ENCODE measurements around the gene ZNF709. TPM values are rescaled to one million over a fixed set of nuclear protein-coding genes. Genes with fewer than 3 reads are reported as not detected.
"Not testable (repeated sequence)": the region's sequence is repeated elsewhere in the genome, so short reads cannot be mapped to it uniquely, and the experiment has no call there.

Gene ZNF709
- total and polyA plus RNA-seq, 7 donors: 0.58 to 1.8 (median 1.1) TPM; not detected in 1

DNA sequence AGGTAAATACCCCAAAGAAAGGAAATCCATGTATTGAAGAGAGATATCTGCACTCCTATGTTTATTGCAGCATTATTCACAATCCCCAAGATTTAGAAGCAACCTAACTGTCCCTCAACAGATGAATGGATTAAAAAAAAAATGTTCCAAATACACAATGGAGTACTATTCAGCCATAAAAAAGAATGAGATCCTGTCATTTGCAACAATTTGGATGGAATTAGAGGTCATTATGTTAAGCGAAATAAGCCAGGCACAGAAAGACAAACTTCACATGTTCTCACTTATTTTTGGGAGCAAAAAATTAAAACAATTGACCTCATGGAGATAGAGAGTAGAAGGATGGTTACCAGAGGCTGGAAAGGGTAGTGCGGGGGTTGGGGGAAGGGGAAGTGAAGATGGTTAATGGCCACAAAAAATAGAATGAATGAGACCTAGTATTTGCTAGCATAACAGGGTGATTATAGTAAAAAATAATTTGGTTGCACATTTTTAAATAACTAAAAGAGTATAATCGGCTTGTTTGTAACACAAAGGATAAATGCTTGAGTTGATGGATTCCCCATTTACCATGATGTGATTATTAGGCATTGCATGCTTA is 9.7 kb upstream of the ZNF709 start:
- ATAC-seq (no peak), DNase-seq (no peak)
- intact Hi-C loops (cut with DNase I): loop anchor here (2.0 to 10.0 kb wide), 3 partner anchors 50 to 60 kb away; partner anchors contain the start of genes ZNF564 (in 2 of the 2) and ZNF443 (in 1 of the 2)
- Histone ChIP-seq H3K4me1 (peaks cover 5% of the 10 kb centered on the region), H3K27me3 (ENCODE audit: insufficient read depth in 3 of 3, low read length in 2 of 3) (no peaks in the 10 kb centered on the region), H3K27ac (peak overlapping the region; percentile 79), H3K9me3 (peaks cover 4% of the 10 kb centered on the region), H3K4me3 (peak overlapping the region; percentile 73), H3K36me3 (ENCODE audit: insufficient read depth in 1 of 2, low read depth in 1 of 2) (no peaks in the 10 kb centered on the region)
- TF ChIP-seq, protein P1, sequence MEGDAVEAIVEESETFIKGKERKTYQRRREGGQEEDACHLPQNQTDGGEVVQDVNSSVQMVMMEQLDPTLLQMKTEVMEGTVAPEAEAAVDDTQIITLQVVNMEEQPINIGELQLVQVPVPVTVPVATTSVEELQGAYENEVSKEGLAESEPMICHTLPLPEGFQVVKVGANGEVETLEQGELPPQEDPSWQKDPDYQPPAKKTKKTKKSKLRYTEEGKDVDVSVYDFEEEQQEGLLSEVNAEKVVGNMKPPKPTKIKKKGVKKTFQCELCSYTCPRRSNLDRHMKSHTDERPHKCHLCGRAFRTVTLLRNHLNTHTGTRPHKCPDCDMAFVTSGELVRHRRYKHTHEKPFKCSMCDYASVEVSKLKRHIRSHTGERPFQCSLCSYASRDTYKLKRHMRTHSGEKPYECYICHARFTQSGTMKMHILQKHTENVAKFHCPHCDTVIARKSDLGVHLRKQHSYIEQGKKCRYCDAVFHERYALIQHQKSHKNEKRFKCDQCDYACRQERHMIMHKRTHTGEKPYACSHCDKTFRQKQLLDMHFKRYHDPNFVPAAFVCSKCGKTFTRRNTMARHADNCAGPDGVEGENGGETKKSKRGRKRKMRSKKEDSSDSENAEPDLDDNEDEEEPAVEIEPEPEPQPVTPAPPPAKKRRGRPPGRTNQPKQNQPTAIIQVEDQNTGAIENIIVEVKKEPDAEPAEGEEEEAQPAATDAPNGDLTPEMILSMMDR (IDR thresholded peaks at IDR 0.05): no peak
- 94 to 99% (median 95%) methylated on average over 3 of the region's 3 CpGs for WGBS, 3 donors

DNA sequence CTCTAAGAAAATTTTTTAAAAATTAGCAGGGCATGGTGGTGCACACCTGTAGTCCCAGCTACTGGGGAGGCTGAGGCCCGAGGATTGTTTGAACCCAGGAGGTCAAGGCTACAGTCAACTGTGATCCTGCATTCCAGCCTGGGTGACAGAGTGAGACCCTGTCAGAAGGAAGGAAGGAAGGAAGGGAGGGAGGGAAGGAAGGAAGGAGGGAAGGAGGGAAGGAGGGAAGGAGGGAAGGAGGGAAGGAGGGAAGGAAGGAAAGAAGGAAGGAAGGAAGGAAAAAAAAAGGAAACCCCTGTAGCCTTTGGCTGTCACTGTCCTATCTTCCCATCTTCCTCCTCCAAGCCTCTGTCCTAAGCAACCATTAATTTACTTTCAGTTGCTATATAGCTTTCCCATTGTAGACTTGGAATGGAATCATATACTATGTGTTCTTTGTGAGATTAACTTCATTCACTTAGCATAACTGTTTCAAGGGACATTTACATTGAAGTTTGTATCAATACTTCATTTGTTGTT is 1.7 kb upstream of the ZNF709 start:
- H3K9me3 ChIP-seq; H3K27me3 ChIP-seq (ENCODE audit: insufficient read depth in 3 of 3, low read length in 2 of 3); ATAC-seq; H3K27ac ChIP-seq; H3K4me3 ChIP-seq; DNase-seq; H3K36me3 ChIP-seq (ENCODE audit: insufficient read depth in 1 of 2, low read depth in 1 of 2): not testable (repeated sequence)
- peaks cover 15% of the 10 kb centered on the region for H3K4me1 ChIP-seq
- intact Hi-C loops (cut with DNase I): loop anchor here in 1 of 2 donors (5.0 kb wide), 1 partner anchor 84 kb away; the partner anchor contains the start of gene ZNF799
- WGBS, 3 donors: 74 to 92% (median 89%) methylated on average over 1 of the region's 1 CpG

DNA sequence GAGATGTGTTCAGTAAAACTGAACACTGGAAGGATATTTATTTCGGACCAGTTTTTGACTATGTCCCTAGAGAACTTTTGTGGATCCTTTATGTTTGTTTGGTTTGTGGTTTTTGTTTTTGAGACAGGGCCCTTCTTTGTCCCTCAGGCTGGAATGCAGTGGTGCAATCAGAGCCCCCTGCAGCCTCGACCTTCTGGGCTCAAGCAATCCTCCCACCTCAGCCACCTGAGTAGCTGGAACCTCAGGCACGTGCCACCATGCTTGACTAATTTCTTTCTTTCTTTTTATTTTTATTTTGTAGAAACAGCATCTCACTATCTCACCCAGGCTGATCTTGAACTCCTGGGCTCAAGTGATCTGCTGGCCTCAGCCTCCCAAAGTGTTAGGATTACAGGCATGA is 955 bp upstream of the ZNF709 start:
- H3K27me3 ChIP-seq (ENCODE audit: insufficient read depth in 3 of 3, low read length in 2 of 3): no peaks in the 10 kb centered on the region
- peak overlapping the region; percentile 85 for H3K4me3 ChIP-seq
- WGBS, 3 donors: 59 to 78% (median 65%) methylated on average over 3 of the region's 3 CpGs
- peaks cover 15% of the 10 kb centered on the region for H3K4me1 ChIP-seq
- intact Hi-C loops (cut with DNase I): loop anchor here in 1 of 2 donors (5.0 kb wide), 1 partner anchor 83 kb away; the partner anchor contains the start of gene ZNF799
- TF ChIP-seq, protein P1 (IDR thresholded peaks at IDR 0.05): no peak
- H3K9me3 ChIP-seq: no peaks in the 10 kb centered on the region
- DNase-seq (no peak), ATAC-seq (no peak)
- no peaks in the 10 kb centered on the region for H3K36me3 ChIP-seq (ENCODE audit: insufficient read depth in 1 of 2, low read depth in 1 of 2)
- H3K27ac ChIP-seq: no peak overlapping the region

DNA sequence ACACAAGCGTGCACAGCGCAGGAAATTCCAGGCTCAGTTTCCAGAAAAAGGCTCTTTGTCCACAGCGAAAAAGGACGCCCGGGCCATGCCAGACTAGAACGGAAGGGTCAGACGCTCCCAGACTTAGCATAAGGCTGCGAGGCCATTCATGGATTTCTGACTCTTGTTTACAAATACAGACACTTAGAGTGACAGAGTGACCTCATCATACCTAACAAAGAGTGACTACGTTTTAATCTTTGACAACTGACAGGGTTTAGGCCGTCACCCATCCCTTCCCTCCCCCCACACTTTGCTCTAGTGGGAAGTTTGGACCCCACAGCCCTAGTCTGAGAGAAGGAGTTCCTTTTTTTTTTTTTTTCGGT is 418 bp upstream of the ZNF709 start:
- Histone ChIP-seq H3K4me1 (peaks cover 15% of the 10 kb centered on the region), H3K27ac (peak overlapping the region; percentile 69), H3K36me3 (ENCODE audit: insufficient read depth in 1 of 2, low read depth in 1 of 2) (no peaks in the 10 kb centered on the region), H3K4me3 (peak overlapping the region; percentile 85), H3K27me3 (ENCODE audit: insufficient read depth in 3 of 3, low read length in 2 of 3) (no peaks in the 10 kb centered on the region), H3K9me3 (no peaks in the 10 kb centered on the region)
- 2 to 7% (median 2%) methylated on average over 11 of the region's 11 CpGs for WGBS, 3 donors
- DNase-seq (no peak), ATAC-seq (peak; percentile 34 to 58 (median 40))
- TF ChIP-seq, protein P1 (IDR thresholded peaks at IDR 0.05): no peak
- intact Hi-C loops (cut with DNase I): loop anchor here in 1 of 2 donors (5.0 kb wide), 1 partner anchor 83 kb away; the partner anchor contains the start of gene ZNF799

DNA sequence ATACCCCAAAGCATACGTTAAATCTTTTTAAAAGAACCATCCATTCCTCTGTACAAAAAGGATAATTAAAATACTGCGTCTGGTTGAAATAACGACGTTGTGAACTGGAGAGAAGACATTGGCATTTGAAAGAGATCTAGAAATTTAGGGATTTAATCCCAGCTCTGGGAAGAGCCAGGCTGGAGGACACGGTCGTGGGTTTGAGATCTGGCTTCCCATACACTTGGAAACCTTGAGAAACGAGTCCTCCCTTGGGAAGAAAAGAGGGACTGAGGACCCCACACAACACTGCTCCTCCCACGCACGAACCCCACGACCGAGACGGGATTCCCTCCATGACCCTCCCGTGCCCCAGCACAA is 625 bp downstream of the ZNF709 start:
- ATAC-seq: no peak
- no peak overlapping the region for H3K27ac ChIP-seq
- TF ChIP-seq, protein P1 (IDR thresholded peaks at IDR 0.05): no peak
- intact Hi-C loops (cut with DNase I): no loop called here
- no peak for DNase-seq
- WGBS, 3 donors: 1 to 4% (median 2%) methylated on average over 13 of the region's 13 CpGs
- no peaks in the 10 kb centered on the region for H3K9me3 ChIP-seq
- peak overlapping the region; percentile 85 for H3K4me3 ChIP-seq
- H3K4me1 ChIP-seq: peaks cover 15% of the 10 kb centered on the region
- H3K36me3 ChIP-seq (ENCODE audit: insufficient read depth in 1 of 2, low read depth in 1 of 2): no peaks in the 10 kb centered on the region
- no peaks in the 10 kb centered on the region for H3K27me3 ChIP-seq (ENCODE audit: insufficient read depth in 3 of 3, low read length in 2 of 3)
